OCI-LY3 (cell line): ENCODE results near the gene ATRAID.

Experiments
- H2AFZ ChIP-seq: fragments of 200-600, 300-600 bp; shearing (Covaris generic); 2 replicates; pipeline ENCODE4 v1.6.0; 2014; ENCODE audit warnings: antibody characterized with exemption, low read depth, low read length
- H3K27ac ChIP-seq: fragments of 200-600, 300-600 bp; sonication (generic); 2 replicates; pipeline ENCODE4 v1.5.1; 2014; ENCODE audit warnings: mild to moderate bottlenecking, low read length, moderate library complexity, mixed read lengths
- H3K27me3 ChIP-seq: fragments of 200-600, 300-600 bp; sonication (generic); 2 replicates; pipeline ENCODE4 v1.6.1; 2014; ENCODE audit warnings: low read depth, low read length, mixed read lengths
- H3K36me3 ChIP-seq: fragments of 200-600, 300-600 bp; sonication (generic); replicated peaks from 2 replicates; pipeline ENCODE3; 2014; ENCODE audit warnings: low read depth, low read length, mixed read lengths
- H3K4me1 ChIP-seq: fragments of 300-600, 200-600 bp; sonication (generic); 2 replicates; pipeline ENCODE4 v1.6.1; 2014; ENCODE audit warnings: low read length, mixed read lengths
- H3K4me2 ChIP-seq: fragments of 200-600, 300-600 bp; sonication (generic); 2 replicates; pipeline ENCODE4 v1.6.1; 2014; ENCODE audit warnings: low read length, mixed read lengths
- H3K4me3 ChIP-seq: fragments of 300-600, 200-600 bp; sonication (generic); 2 replicates; pipeline ENCODE4 v1.5.1; 2014; ENCODE audit warnings: antibody characterized with exemption, mild to moderate bottlenecking, low read length, moderate library complexity
- H3K79me2 ChIP-seq: fragments of 300-600, 200-600 bp; shearing (Covaris generic); 2 replicates; pipeline ENCODE4 v1.6.1; 2014; ENCODE audit warnings: mild to moderate bottlenecking, low read length, mixed read lengths
- H3K9ac ChIP-seq: fragments of 300-600, 200-600 bp; shearing (Covaris generic); 2 replicates; pipeline ENCODE4 v1.6.0; 2014; ENCODE audit warnings: mild to moderate bottlenecking, low read length, moderate library complexity
- H3K9me3 ChIP-seq: fragments of 200-600, 300-600 bp; shearing (Covaris generic); 2 replicates; pipeline ENCODE4 v1.6.1; 2014; ENCODE audit warnings: low read length, mixed read lengths; ENCODE audit not compliant: insufficient read depth
- H4K20me1 ChIP-seq: fragments of 200-600, 300-600 bp; sonication (generic); 2 replicates; pipeline ENCODE4 v1.6.1; 2016; ENCODE audit warnings: low read length, mixed read lengths; ENCODE audit not compliant: insufficient read depth
- CTCF ChIP-seq: fragments of 200-600, 300-600 bp; sonication (generic); IDR thresholded peaks from 2 replicates; pipeline ENCODE4 v1.5.1; 2014; ENCODE audit warnings: antibody characterized with exemption, low read length, low read depth
- EZH2phosphoT487 ChIP-seq: fragments of 200-600 bp; shearing (Covaris generic); IDR thresholded peaks from 2 replicates; pipeline ENCODE4 v1.6.1; 2018; ENCODE audit warnings: antibody characterized with exemption, mixed run types, low read depth

Gene ATRAID

DNA sequence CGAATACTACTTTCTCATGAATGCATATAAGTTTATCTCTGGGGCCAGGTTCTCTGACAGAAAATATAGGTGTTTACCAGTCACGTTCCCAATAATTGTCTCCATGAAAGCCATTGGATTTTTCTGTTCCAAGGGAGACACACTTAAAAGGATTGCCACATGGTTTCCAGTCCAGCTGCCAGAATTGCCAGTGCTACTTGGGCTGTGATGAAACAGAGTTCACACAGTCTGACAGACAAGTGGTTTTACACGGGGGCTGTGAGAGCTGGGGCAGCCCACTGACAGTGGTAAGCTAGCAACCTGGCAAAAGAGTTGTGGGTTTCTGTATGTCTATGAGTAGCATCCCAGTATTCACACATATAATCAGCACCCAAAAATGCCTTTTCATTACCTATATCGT, 27.7 kb upstream of the ATRAID start:
- Histone ChIP-seq H3K79me2 (no peaks in the 10 kb centered on the region), H2AFZ (no peak overlapping the region), H3K4me2 (no peak overlapping the region), H3K27ac (no peak overlapping the region), H3K9ac (no peak overlapping the region), H3K27me3 (peaks cover 2% of the 10 kb centered on the region; the same call in 1 of the 2 replicates), H3K4me1 (peaks cover 5% of the 10 kb centered on the region; the same call in 1 of the 2 replicates), H3K4me3 (no peak overlapping the region), H3K9me3 (no peaks in the 10 kb centered on the region), H4K20me1 (no peaks in the 10 kb centered on the region), H3K36me3 (no peaks in the 10 kb centered on the region)
- TF ChIP-seq CTCF = no peak
- no peak for TF ChIP-seq EZH2phosphoT487

DNA sequence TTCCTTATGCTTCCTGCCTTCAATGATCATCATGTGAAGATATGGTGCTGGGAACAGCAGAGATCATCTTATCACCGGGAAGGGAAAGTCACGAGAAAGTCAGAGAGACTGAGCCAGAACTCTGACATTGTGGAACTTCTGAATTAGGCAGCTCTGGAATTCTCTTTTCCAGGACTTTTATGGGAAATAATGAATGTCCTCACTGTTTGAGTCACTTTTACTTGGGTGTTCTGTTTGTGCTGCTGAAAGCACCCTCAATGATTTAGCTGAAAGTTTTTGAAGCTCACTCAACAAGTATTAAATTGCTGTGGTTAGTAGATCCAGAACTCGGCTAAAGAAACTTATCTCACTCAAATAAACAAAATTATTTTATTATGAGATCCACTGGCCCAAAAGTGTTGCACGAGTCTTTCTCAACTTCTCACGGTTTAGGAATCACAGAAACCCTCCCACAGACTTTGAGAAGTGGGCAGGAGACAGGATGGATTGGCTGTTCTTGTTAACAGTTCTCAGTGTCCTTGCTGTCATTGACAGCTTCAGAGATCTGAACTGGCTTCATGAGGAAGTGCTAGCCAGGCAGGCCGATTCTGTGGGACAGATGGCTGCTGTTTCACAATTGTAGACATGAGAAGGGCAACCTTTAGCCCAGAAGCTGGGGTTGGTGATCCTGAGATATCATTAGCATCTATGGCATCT, 26.4 kb upstream of the ATRAID start:
- Histone ChIP-seq H3K4me2 (peak overlapping the region; percentile 15; the same call in 1 of the 2 replicates), H4K20me1 (no peaks in the 10 kb centered on the region), H3K36me3 (no peaks in the 10 kb centered on the region), H3K79me2 (no peaks in the 10 kb centered on the region), H3K4me1 (peaks cover 5% of the 10 kb centered on the region; the same call in 1 of the 2 replicates), H3K9me3 (no peaks in the 10 kb centered on the region), H3K27me3 (no peaks in the 10 kb centered on the region), H3K27ac (no peak overlapping the region), H2AFZ (peak overlapping the region; percentile 68; the same call in 1 of the 2 replicates), H3K9ac (no peak overlapping the region), H3K4me3 (no peak overlapping the region)
- TF ChIP-seq CTCF (no peak), EZH2phosphoT487 (no peak)

GRCh38 chr2:27186613-27187345, 25.1 kb upstream of the ATRAID start:
- H3K27ac ChIP-seq = no peak overlapping the region
- no peak overlapping the region for H3K9ac ChIP-seq
- H3K27me3 ChIP-seq = no peaks in the 10 kb centered on the region
- no peak overlapping the region for H3K4me2 ChIP-seq
- H3K4me3 ChIP-seq = no peak overlapping the region
- no peaks in the 10 kb centered on the region for H3K79me2 ChIP-seq
- TF ChIP-seq EZH2phosphoT487 = no peak
- TF ChIP-seq CTCF = no peak
- H2AFZ ChIP-seq = no peak overlapping the region
- H3K36me3 ChIP-seq = no peaks in the 10 kb centered on the region
- H3K4me1 ChIP-seq = peaks cover 5% of the 10 kb centered on the region; the same call in 1 of the 2 replicates
- no peaks in the 10 kb centered on the region for H4K20me1 ChIP-seq
- no peaks in the 10 kb centered on the region for H3K9me3 ChIP-seq

DNA sequence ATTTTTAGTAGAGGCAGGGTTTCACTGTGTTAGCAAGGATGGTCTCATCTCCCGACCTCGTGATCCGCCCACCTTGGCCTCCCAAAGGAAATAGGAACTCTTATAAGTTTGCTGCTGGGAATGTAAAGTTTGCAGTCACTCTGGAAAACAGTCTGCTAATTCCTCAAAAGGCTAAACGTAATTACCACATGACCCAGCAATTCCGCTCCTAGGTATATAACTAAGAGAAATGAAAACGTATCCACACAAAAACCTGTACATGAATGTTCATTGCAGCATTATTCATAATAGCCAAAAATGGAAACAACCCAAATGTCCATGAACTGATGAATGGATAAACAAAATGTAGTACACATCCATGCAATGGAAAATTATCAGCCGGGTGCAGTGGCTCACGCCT, 21.9 kb upstream of the ATRAID start:
- peaks cover 5% of the 10 kb centered on the region; the same call in 1 of the 2 replicates for H3K4me1 ChIP-seq
- no peaks in the 10 kb centered on the region; the same call in 1 of the 2 replicates for H3K27me3 ChIP-seq
- no peak overlapping the region for H3K4me3 ChIP-seq
- H4K20me1 ChIP-seq = no peaks in the 10 kb centered on the region
- no peak overlapping the region for H3K9ac ChIP-seq
- H3K36me3 ChIP-seq = no peaks in the 10 kb centered on the region
- no peak overlapping the region for H3K27ac ChIP-seq
- no peak overlapping the region for H2AFZ ChIP-seq
- no peak for TF ChIP-seq CTCF
- TF ChIP-seq EZH2phosphoT487 = no peak
- H3K9me3 ChIP-seq = no peaks in the 10 kb centered on the region
- H3K4me2 ChIP-seq = no peak overlapping the region
- no peaks in the 10 kb centered on the region for H3K79me2 ChIP-seq
